Breast epithelium (tissue), 3 donors: ENCODE results near the gene TMEM115.

Experiments
- POLR2AphosphoS5 ChIP-seq, 3 donors: sonication (generic); formaldehyde crosslinking; IDR thresholded peaks; one replicate each; pipeline ENCODE4 v1.6.1; 2017; ENCODE audit warnings: antibody characterized with exemption in 3 of 3
- TF ChIP-seq, protein P1 (sequence below), 3 donors: fragments of 450-650 bp; IDR thresholded peaks; one replicate each; pipeline ENCODE4 v1.5.1; 2016 to 2017; ENCODE audit warnings: antibody characterized with exemption in 3 of 3, mild to moderate bottlenecking in 3 of 3, moderate library complexity in 3 of 3

DNA sequence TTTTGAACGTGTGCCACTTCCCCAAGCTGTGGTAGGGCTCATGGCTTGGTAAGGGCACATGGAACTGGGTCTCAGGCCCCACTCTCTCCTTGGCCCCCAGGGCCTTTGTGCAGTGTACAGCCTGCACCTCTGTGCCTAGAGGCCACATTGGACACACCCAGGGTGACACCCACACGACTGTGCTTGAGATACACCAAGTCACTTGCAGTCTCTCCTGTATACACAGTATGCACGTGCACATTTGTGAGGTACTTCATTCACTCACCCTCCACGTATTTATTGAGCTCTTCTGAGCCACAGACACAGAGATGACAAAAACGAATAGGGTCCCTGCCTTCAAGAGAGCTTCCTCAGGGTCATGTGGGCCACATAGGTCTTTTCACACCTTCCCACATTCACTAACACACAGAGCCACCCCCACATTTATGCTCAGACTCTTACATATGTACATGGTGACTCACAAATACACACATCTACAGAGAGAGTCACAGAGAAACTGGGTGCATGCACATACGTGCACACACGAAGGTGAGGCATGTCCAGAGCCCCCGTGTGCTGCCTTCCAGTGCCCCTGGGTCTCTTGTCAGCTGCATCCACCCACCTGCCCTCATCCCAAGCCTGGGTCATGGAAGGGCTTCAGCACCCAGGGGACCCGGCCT is 9.8 kb upstream of the TMEM115 start:
- TF ChIP-seq, protein P1, sequence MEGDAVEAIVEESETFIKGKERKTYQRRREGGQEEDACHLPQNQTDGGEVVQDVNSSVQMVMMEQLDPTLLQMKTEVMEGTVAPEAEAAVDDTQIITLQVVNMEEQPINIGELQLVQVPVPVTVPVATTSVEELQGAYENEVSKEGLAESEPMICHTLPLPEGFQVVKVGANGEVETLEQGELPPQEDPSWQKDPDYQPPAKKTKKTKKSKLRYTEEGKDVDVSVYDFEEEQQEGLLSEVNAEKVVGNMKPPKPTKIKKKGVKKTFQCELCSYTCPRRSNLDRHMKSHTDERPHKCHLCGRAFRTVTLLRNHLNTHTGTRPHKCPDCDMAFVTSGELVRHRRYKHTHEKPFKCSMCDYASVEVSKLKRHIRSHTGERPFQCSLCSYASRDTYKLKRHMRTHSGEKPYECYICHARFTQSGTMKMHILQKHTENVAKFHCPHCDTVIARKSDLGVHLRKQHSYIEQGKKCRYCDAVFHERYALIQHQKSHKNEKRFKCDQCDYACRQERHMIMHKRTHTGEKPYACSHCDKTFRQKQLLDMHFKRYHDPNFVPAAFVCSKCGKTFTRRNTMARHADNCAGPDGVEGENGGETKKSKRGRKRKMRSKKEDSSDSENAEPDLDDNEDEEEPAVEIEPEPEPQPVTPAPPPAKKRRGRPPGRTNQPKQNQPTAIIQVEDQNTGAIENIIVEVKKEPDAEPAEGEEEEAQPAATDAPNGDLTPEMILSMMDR (IDR thresholded peaks at IDR 0.05) = no peak
- TF ChIP-seq POLR2AphosphoS5 (IDR thresholded peaks at IDR 0.05) = no peak
